Uterus (tissue), 4 donors: Measurements from ENCODE around the gene WEE1. TPM values are rescaled to one million over a fixed set of nuclear protein-coding genes. Genes with fewer than 3 reads are reported as not detected.
"Not testable (repeated sequence)": the region's sequence is repeated elsewhere in the genome, so short reads cannot be mapped to it uniquely, and the experiment has no call there.

ENCODE experiments used
- DNase-seq, 2 donors: peaks; one replicate each; pipeline ENCODE4 v3.0.0-alpha.2; 2019 to 2020
- H3K27ac ChIP-seq, 2 donors: fragments of 200-600 bp; sonication (generic); 1 replicate in 1 of 2; 2 replicates in 1 of 2; pipeline ENCODE4 v1.5.1; 2016 to 2018
- H3K27me3 ChIP-seq, 2 donors: fragments of 200-600 bp; sonication (generic); one replicate each; pipeline ENCODE4 v1.5.1; 2018 to 2019; ENCODE audit warnings: control low read depth in 1 of 2
- H3K36me3 ChIP-seq, 2 donors: fragments of 200-600 bp; sonication (generic); one replicate each; pipeline ENCODE4 v1.5.1; 2019; ENCODE audit warnings: control low read depth in 1 of 2
- H3K4me1 ChIP-seq, 2 donors: fragments of 200-600 bp; sonication (generic); one replicate each; pipeline ENCODE4 v1.5.1; 2018 to 2019; ENCODE audit warnings: control low read depth in 1 of 2
- H3K4me3 ChIP-seq, 2 donors: fragments of 200-600 bp; sonication (generic); 1 replicate in 1 of 2; 2 replicates in 1 of 2; pipeline ENCODE4 v1.5.1; 2018 to 2019; ENCODE audit warnings: mild to moderate bottlenecking in 1 of 2
- H3K9me3 ChIP-seq, 2 donors: fragments of 200-600 bp; sonication (generic); one replicate each; pipeline ENCODE4 v1.5.1; 2019; ENCODE audit warnings: control low read depth in 1 of 2
- CTCF ChIP-seq, 4 experiments: fragments of 200-600 bp in 2 of 4; fragments of 450-650 bp in 2 of 4; sonication (generic) in 2 of 4; IDR thresholded peaks; one replicate each; pipeline ENCODE4 v1.5.1; 2016 to 2019; ENCODE audit warnings: antibody characterized with exemption in 4 of 4, mild to moderate bottlenecking in 2 of 4, moderate library complexity in 1 of 4
- POLR2A ChIP-seq, 2 donors: fragments of 450-650 bp; IDR thresholded peaks; one replicate each; pipeline ENCODE4 v1.6.1; 2016; ENCODE audit warnings: antibody characterized with exemption in 2 of 2, mild to moderate bottlenecking in 1 of 2, moderate library complexity in 1 of 2
- intact Hi-C: fragments of 100-400 bp; cut with DNase I; formaldehyde crosslinking; loops from one replicate; pipeline ENCODE4 v1.15.1; 2023; ENCODE audit warnings: low total_unique reads
- total RNA-seq, 4 donors: library from RNA; depleted of rRNA in 3 of 4; stranded (reverse); fragments of >200 nt in 3 of 4; gene quantifications; one replicate each; pipeline versions ENCODE4 v1.1.0 to v1.2.4, GENCODE V29; 2014 to 2023
- donor health status: DM: yes; HTN: yes; CAD: no.

Gene WEE1
- total RNA-seq, 4 donors from 2014 or later: 30.0 to 105 (median 60.0) TPM

GRCh38 chr11:9600166-9600565 is 26.7 kb downstream of the WEE1 start:
- Histone ChIP-seq H3K4me1 (no peaks in the 10 kb centered on the region), H3K36me3 (no peaks in the 10 kb centered on the region), H3K9me3 (no peaks in the 10 kb centered on the region), H3K27ac (no peak overlapping the region), H3K4me3 (no peak overlapping the region), H3K27me3 (no peaks in the 10 kb centered on the region)
- TF ChIP-seq CTCF (IDR thresholded peaks at IDR 0.05): no peak
- TF ChIP-seq POLR2A (IDR thresholded peaks at IDR 0.05): no peak
- no peak for DNase-seq
- intact Hi-C loops: no loop called here

GRCh38 chr11:9600644-9601036 is 27.2 kb downstream of the WEE1 start:
- DNase-seq: no peak
- Histone ChIP-seq H3K4me1 (no peaks in the 10 kb centered on the region), H3K4me3 (no peak overlapping the region), H3K27me3 (no peaks in the 10 kb centered on the region), H3K27ac (no peak overlapping the region), H3K36me3 (no peaks in the 10 kb centered on the region), H3K9me3 (no peaks in the 10 kb centered on the region)
- TF ChIP-seq POLR2A (IDR thresholded peaks at IDR 0.05) (no peak), CTCF (IDR thresholded peaks at IDR 0.05) (no peak)
- intact Hi-C loops: no loop called here

GRCh38 chr11:9601037-9601875 is 27.8 kb downstream of the WEE1 start:
- TF ChIP-seq CTCF (IDR thresholded peaks at IDR 0.05) (no peak), POLR2A (IDR thresholded peaks at IDR 0.05) (no peak)
- no peaks in the 10 kb centered on the region for H3K4me1 ChIP-seq
- H3K36me3 ChIP-seq: no peaks in the 10 kb centered on the region
- no peak overlapping the region for H3K27ac ChIP-seq
- no peaks in the 10 kb centered on the region for H3K9me3 ChIP-seq
- no peak overlapping the region for H3K4me3 ChIP-seq
- no peak for DNase-seq
- intact Hi-C loops: no loop called here
- H3K27me3 ChIP-seq: no peaks in the 10 kb centered on the region

DNA sequence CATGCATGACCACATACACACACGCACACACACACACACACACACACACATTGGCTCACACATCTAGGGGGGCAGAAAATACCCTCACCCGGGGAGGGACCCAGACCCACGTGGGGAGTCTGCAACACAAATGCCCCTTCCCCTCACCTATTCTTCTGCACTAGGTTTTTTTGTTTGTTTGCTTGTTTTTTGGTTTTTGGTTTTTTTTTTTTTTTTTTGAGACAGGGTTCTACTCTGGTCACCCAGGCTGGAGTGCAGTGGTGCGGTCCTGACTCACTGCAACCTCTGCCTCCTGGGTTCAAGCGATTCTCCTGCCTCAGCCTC is 28.4 kb downstream of the WEE1 start:
- no peak overlapping the region for H3K27ac ChIP-seq
- no peak for DNase-seq
- H3K36me3 ChIP-seq: no peaks in the 10 kb centered on the region
- TF ChIP-seq POLR2A (IDR thresholded peaks at IDR 0.05): no peak
- no peak for TF ChIP-seq CTCF (IDR thresholded peaks at IDR 0.05)
- intact Hi-C loops: no loop called here
- H3K9me3 ChIP-seq: no peaks in the 10 kb centered on the region
- no peaks in the 10 kb centered on the region for H3K4me1 ChIP-seq
- H3K27me3 ChIP-seq: no peaks in the 10 kb centered on the region
- H3K4me3 ChIP-seq: no peak overlapping the region

DNA sequence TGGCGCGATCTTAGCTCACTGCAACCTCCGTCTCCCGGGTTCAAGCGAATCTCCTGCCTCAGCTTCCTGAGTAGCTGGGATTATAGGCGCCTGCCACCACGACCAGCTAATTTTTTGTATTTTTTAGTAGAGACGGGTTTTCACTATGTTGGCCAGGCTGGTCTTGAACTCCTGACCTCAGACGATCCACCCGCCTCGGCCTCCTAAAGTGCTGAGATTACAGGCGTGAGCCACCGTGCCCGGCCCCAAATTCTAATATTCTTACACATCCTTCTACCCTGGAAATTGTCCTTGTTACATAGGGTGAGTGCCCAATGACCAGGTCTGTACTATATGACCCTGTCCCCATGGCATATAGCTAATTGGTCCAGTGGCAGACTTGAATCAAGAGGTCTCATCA is 29.7 kb downstream of the WEE1 start:
- intact Hi-C loops, H3K4me1 ChIP-seq, H3K4me3 ChIP-seq, H3K27ac ChIP-seq, H3K9me3 ChIP-seq, DNase-seq, H3K36me3 ChIP-seq, H3K27me3 ChIP-seq: not testable (repeated sequence)

GRCh38 chr11:9604134-9604533 is 30.7 kb downstream of the WEE1 start:
- DNase-seq: no peak

More at GRCh38 chr11:9604134-9604533, 30.7 kb downstream of the WEE1 start:
- intact Hi-C loops: no loop called here
- H3K9me3 ChIP-seq: no peaks in the 10 kb centered on the region
- no peaks in the 10 kb centered on the region for H3K27me3 ChIP-seq
- H3K4me3 ChIP-seq: no peak overlapping the region
- H3K27ac ChIP-seq: no peak overlapping the region
- H3K4me1 ChIP-seq: no peaks in the 10 kb centered on the region
- no peak for TF ChIP-seq POLR2A (IDR thresholded peaks at IDR 0.05)
- TF ChIP-seq CTCF (IDR thresholded peaks at IDR 0.05): no peak
- H3K36me3 ChIP-seq: no peaks in the 10 kb centered on the region
